Sigmoid colon (tissue), 7 donors: ENCODE results near the gene ZNF844. TPM values are rescaled to one million over a fixed set of nuclear protein-coding genes. Genes with fewer than 3 reads are reported as not detected.

Experiments
- DNase-seq: peaks from one replicate; pipeline ENCODE4 v3.0.0-alpha.2; 2019
- H3K27ac ChIP-seq, 4 donors: fragments of 200-600 bp; sonication (generic); one replicate each; pipeline ENCODE4 v1.5.1; 2016 to 2019; ENCODE audit warnings: mild to moderate bottlenecking in 1 of 4
- H3K27me3 ChIP-seq, 3 donors: fragments of 200-600 bp; sonication (generic); one replicate each; pipeline ENCODE4 v1.5.1; 2019; ENCODE audit warnings: mild to moderate bottlenecking in 1 of 3
- H3K36me3 ChIP-seq, 4 donors: fragments of 200-600 bp; sonication (generic); one replicate each; pipeline ENCODE4 v1.5.1; 2016 to 2019
- H3K4me1 ChIP-seq, 4 donors: fragments of 200-600 bp; sonication (generic); one replicate each; pipeline ENCODE4 v1.5.1; 2017 to 2019
- H3K4me3 ChIP-seq, 4 donors: fragments of 200-600 bp; sonication (generic); one replicate each; pipeline ENCODE4 v1.5.1; 2017 to 2019; ENCODE audit warnings: mild to moderate bottlenecking in 2 of 4, moderate library complexity in 1 of 4
- H3K9me3 ChIP-seq, 4 donors: fragments of 200-600 bp in 3 of 4; sonication (generic) in 3 of 4; one replicate each; pipeline versions ENCODE4 v1.5.1 to v1.6.1; 2013 to 2019
- EP300 ChIP-seq, 4 donors: sonication (generic); formaldehyde crosslinking; IDR thresholded peaks; one replicate each; pipeline ENCODE4 v1.6.1; 2017; ENCODE audit warnings: antibody characterized with exemption in 4 of 4
- POLR2A ChIP-seq, 2 donors: fragments of 450-650 bp; IDR thresholded peaks; one replicate each; pipeline ENCODE4 v1.6.1; 2016; ENCODE audit warnings: antibody characterized with exemption in 2 of 2, mild to moderate bottlenecking in 2 of 2, moderate library complexity in 2 of 2
- POLR2AphosphoS5 ChIP-seq, 4 donors: sonication (generic); formaldehyde crosslinking; IDR thresholded peaks; one replicate each; pipeline ENCODE4 v1.6.1; 2017; ENCODE audit warnings: antibody characterized with exemption in 4 of 4
- WGBS, 2 donors: extraction: QIAGEN DNeasy Blood & Tissue Kit; methylation state at CpG; one replicate each; pipeline ENCODE4 v1.1.7; 2013; 5-methylcytosine and 5-hydroxymethylcytosine counted together
- intact Hi-C: fragments of 100-400 bp; cut with DNase I; formaldehyde crosslinking; loops from one replicate; pipeline ENCODE4 v1.15.1; 2023
- polyA plus RNA-seq, 3 donors: library from polyadenylated mRNA; stranded (reverse); fragments of 200-250 nt; gene quantifications; one replicate each; pipeline ENCODE4 v1.2.3, GENCODE V29; 2013
- total RNA-seq, 4 donors: library from RNA; depleted of rRNA; stranded (reverse); fragments of >200 nt; gene quantifications; one replicate each; pipeline ENCODE4 v1.1.0, GENCODE V29; 2016
- TF ChIP-seq, protein P1 (sequence below), 4 experiments: fragments of 450-650 bp in 3 of 4; fragments of 200-600 bp in 1 of 4; IDR thresholded peaks; one replicate each; pipeline ENCODE4 v1.5.1; 2016 to 2019; ENCODE audit warnings: antibody characterized with exemption in 4 of 4, mild to moderate bottlenecking in 3 of 4, moderate library complexity in 2 of 4
- donor health status: healthy with polysubstance abuse.
- donor health status: Bipolar disorder and iron deficiency.
- donor health status: healthy.

The ZNF844 gene
- 10 to 100 TPM in 3 of 4 donors, 1 to 10 TPM in 1; 6.8 to 13.2 (median 11.8) TPM for total RNA-seq
- 1 to 10 TPM; 2.4 to 4.8 (median 2.5) TPM for polyA plus RNA-seq

- H3K27ac ChIP-seq = peak within 1 kb of the TSS; percentile 91 to 95 (median 92)
- WGBS, 2 donors = 2 to 3% methylated on average over 66 of the region's 66 CpGs
- peaks cover 0 to 20% (median 14%) of the 10 kb centered on the region in 4 donors for H3K4me1 ChIP-seq
- DNase-seq = peak; percentile 98
- H3K27me3 ChIP-seq = no peaks in the 10 kb centered on the region
- TF ChIP-seq, protein P1, sequence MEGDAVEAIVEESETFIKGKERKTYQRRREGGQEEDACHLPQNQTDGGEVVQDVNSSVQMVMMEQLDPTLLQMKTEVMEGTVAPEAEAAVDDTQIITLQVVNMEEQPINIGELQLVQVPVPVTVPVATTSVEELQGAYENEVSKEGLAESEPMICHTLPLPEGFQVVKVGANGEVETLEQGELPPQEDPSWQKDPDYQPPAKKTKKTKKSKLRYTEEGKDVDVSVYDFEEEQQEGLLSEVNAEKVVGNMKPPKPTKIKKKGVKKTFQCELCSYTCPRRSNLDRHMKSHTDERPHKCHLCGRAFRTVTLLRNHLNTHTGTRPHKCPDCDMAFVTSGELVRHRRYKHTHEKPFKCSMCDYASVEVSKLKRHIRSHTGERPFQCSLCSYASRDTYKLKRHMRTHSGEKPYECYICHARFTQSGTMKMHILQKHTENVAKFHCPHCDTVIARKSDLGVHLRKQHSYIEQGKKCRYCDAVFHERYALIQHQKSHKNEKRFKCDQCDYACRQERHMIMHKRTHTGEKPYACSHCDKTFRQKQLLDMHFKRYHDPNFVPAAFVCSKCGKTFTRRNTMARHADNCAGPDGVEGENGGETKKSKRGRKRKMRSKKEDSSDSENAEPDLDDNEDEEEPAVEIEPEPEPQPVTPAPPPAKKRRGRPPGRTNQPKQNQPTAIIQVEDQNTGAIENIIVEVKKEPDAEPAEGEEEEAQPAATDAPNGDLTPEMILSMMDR (IDR thresholded peaks at IDR 0.05) = no peak
- TF ChIP-seq EP300 (IDR thresholded peaks at IDR 0.05) = peak in 1 of 4 donors; percentile 72
- TF ChIP-seq POLR2A (IDR thresholded peaks at IDR 0.05) = peak; percentile 93 to 96
- TF ChIP-seq POLR2AphosphoS5 (IDR thresholded peaks at IDR 0.05) = peak; percentile 94 to 98 (median 98)
- peak within 1 kb of the TSS; percentile 66 to 81 (median 77) for H3K4me3 ChIP-seq
- peaks cover 0 to 14% (median 0%) of the 10 kb centered on the region in 4 donors for H3K36me3 ChIP-seq
- intact Hi-C loops = loop anchor here (5.0 kb wide), 1 partner anchor 268 kb away; the partner anchor contains the start of gene ZNF491
- H3K9me3 ChIP-seq = peaks cover 0 to 11% (median 1%) of the 10 kb centered on the region in 4 donors
Measured at GRCh38 chr19:12064590-12065538, at the start of gene ZNF844. Gene ZNF844 (plus strand): TSS chr19:12064731. CDS start chr19:12064874, 143 bp downstream.

DNA sequence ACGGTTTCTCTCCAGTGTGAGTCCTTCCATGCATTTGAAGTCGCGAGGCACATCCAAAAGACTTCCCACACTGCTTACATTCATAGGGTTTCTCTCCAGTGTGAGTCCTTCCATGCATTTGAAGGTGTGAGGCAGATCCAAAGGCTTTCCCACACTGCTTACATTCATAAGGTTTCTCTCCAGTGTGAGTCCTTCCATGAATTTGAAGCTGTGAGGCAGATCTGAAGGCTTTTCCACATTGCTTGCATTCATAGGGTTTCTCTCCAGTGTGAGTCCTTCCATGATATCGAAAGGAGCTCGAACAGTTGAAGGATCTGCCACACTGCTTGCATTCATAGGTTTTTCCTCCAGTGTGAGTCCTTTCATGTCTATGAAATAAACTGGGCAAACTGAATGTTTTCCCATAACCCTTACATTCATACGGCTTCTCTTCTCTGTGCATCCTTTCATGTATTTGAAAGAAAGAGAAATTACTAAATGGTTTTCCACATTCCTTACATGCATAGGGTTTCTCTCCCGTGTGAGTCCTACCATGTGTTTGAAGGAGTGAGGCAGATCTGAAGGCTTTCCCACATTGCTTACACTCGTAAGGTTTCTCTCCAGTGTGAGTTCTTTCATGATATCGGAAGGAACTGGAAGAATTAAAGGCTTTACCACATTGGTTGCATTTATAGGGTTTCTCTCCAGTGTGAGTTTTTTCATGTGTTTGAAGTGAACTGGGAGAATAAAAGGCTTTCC is 49.3 kb upstream of the ZNF844 start:
- Histone ChIP-seq H3K27me3 (no peaks in the 10 kb centered on the region), H3K9me3 (peaks cover 11 to 53% (median 21%) of the 10 kb centered on the region in 4 donors), H3K36me3 (peaks cover 21 to 54% (median 37%) of the 10 kb centered on the region in 4 donors), H3K4me1 (no peaks in the 10 kb centered on the region), H3K4me3 (no peak overlapping the region), H3K27ac (no peak overlapping the region)
- WGBS, 2 donors = 98 to 99% methylated on average over 9 of the region's 9 CpGs
- intact Hi-C loops = no loop called here
- DNase-seq = no peak
- TF ChIP-seq POLR2AphosphoS5 (IDR thresholded peaks at IDR 0.05) (no peak), EP300 (IDR thresholded peaks at IDR 0.05) (no peak), POLR2A (IDR thresholded peaks at IDR 0.05) (no peak)
- TF ChIP-seq, protein P1 (IDR thresholded peaks at IDR 0.05) = no peak

DNA sequence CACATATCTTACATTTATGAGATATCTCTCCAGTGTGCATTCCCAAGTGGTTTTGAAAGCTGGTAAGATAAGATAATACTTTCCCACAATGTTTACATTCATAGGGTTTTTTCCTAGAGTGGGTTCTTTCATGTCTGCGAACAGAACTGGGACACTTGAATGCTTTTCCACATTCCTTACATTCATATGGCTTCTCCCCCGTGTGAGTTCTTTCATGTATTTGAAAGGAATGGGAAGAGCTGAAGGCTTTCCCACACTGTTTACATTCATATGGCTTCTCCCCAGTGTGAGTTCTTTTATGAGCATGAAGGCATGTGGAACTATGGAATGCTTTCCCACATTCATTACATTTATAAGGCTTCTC is 48.8 kb upstream of the ZNF844 start:
- WGBS, 2 donors = 89 to 91% methylated on average over 2 of the region's 2 CpGs
- TF ChIP-seq POLR2AphosphoS5 (IDR thresholded peaks at IDR 0.05) (no peak), EP300 (IDR thresholded peaks at IDR 0.05) (no peak), POLR2A (IDR thresholded peaks at IDR 0.05) (no peak)
- TF ChIP-seq, protein P1 (IDR thresholded peaks at IDR 0.05) = no peak
- intact Hi-C loops = no loop called here
- Histone ChIP-seq H3K4me3 (no peak overlapping the region), H3K27me3 (no peaks in the 10 kb centered on the region), H3K27ac (no peak overlapping the region), H3K36me3 (peaks cover 21 to 54% (median 37%) of the 10 kb centered on the region in 4 donors), H3K9me3 (peaks cover 11 to 51% (median 21%) of the 10 kb centered on the region in 4 donors), H3K4me1 (no peaks in the 10 kb centered on the region)
- no peak for DNase-seq

DNA sequence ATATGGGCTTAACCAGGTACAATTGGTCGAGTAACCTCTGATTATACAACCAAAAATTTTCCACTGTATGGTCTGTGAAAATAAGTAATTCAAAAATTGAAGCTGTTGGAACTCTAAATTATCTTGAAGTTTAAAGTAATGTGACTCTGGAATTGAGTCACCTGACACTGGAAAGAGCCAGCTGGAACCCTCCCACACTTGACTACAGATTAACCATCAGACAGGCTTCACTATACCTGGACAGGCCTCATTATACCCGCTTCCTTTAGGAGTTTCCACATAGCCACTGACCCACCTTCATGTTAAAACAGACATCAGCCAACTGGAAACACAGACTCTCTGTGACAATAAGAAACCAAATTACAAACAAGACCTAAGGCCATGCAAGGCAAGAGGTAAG is 30.3 kb upstream of the ZNF844 start:
- TF ChIP-seq POLR2AphosphoS5 (IDR thresholded peaks at IDR 0.05) (no peak), POLR2A (IDR thresholded peaks at IDR 0.05) (no peak)
- TF ChIP-seq, protein P1 (IDR thresholded peaks at IDR 0.05) = no peak
- intact Hi-C loops = loop anchor here (10.0 kb wide), 1 partner anchor 69 kb away; the partner anchor contains the start of gene ZNF763
- H3K4me1 ChIP-seq = peaks cover 0 to 15% (median 14%) of the 10 kb centered on the region in 4 donors
- 89 to 91% methylated on average over 2 of the region's 2 CpGs for WGBS, 2 donors
- no peaks in the 10 kb centered on the region for H3K36me3 ChIP-seq
- DNase-seq = no peak
- no peaks in the 10 kb centered on the region for H3K9me3 ChIP-seq
- peak overlapping the region in 2 of 4 donors; percentile 84 to 90 for H3K27ac ChIP-seq
- H3K27me3 ChIP-seq = no peaks in the 10 kb centered on the region
- H3K4me3 ChIP-seq = peak overlapping the region in 3 of 4 donors; percentile 85 to 95 (median 91)
